Endothelial cell of umbilical vein (primary cell): ENCODE data around the gene STRIT1. TPM values are rescaled to one million over a fixed set of nuclear protein-coding genes. Genes with fewer than 3 reads are reported as not detected.

Experiments used
- BruUV-seq: library from RNA; stranded (reverse); fragments of 400-500 nt; replicated peaks from 2 replicates; lab custom pipeline; 2021; lab: Mats Ljungman, UMichigan
- CTCF ChIA-PET: fragments of 300-600, 350-600 bp; sonication (Branson Sonifier 250); formaldehyde crosslinking; loops from one replicate; lab custom pipeline; 2021; ENCODE audit warnings: antibody characterized with exemption, inconsistent platforms; lab: Charles Lee
- POLR2A ChIA-PET: fragments of 300-600, 350-600 bp; sonication (Branson Sonifier 250); formaldehyde crosslinking; loops from one replicate; lab custom pipeline; 2021; ENCODE audit warnings: antibody characterized with exemption, inconsistent platforms; lab: Charles Lee
- DNase-seq: peaks from one replicate; pipeline ENCODE4 v3.0.0-alpha.2; 2011; ENCODE audit warnings: low read depth, low spot score
- FAIRE-seq: peaks from 2 replicates; lab custom pipeline; 2011; peaks lifted over from hg19 to GRCh38; lab: Jason Lieb, UNC
- H2AFZ ChIP-seq: 2 replicates; pipeline ENCODE4 v1.6.0; 2012; ENCODE audit warnings: low read depth, low read length, control low read depth, inconsistent platforms
- H3K27ac ChIP-seq: 2 replicates; pipeline ENCODE4 v1.5.1; 2011; ENCODE audit warnings: low read depth, mild to moderate bottlenecking, control low read depth, low read length, moderate library complexity; ENCODE audit not compliant: insufficient read depth
- H3K27me3 ChIP-seq, 2 experiments: 2 replicates each; pipeline versions ENCODE4 v1.6.0 to v1.6.1; 2011; ENCODE audit warnings: low read length in 2 of 2, mixed read lengths in 1 of 2; ENCODE audit not compliant: control insufficient read depth in 2 of 2, insufficient read depth in 2 of 2
- H3K36me3 ChIP-seq, 2 experiments: 2 replicates in 1 of 2; 3 replicates in 1 of 2; pipeline ENCODE4 v1.5.1; 2011; ENCODE audit warnings: low read length in 2 of 2, mild to moderate bottlenecking in 1 of 2, moderate library complexity in 1 of 2; ENCODE audit not compliant: control insufficient read depth in 2 of 2, insufficient read depth in 2 of 2; ENCODE audit errors: extremely low read depth in 1 of 2
- H3K4me1 ChIP-seq: 3 replicates; pipeline ENCODE4 v1.5.1; 2011; ENCODE audit warnings: mild to moderate bottlenecking, low read length; ENCODE audit not compliant: control insufficient read depth, insufficient read depth; ENCODE audit errors: extremely low read depth
- H3K4me2 ChIP-seq: 2 replicates; pipeline ENCODE4 v1.6.1; 2011; ENCODE audit warnings: low read length, control low read depth, mixed read lengths; ENCODE audit not compliant: insufficient read depth
- H3K4me3 ChIP-seq, 3 experiments: fragments of 200-600 bp in 1 of 3; sonication (generic), shearing (Covaris generic) in 1 of 3; replicated peaks in 1 of 3; 2 replicates each; pipeline ENCODE4 v1.5.1; 2011 to 2016; ENCODE audit warnings: control low read depth in 3 of 3, low read length in 3 of 3, mild to moderate bottlenecking in 2 of 3, inconsistent platforms in 1 of 3, low read depth in 1 of 3, moderate library complexity in 1 of 3; ENCODE audit not compliant: insufficient read depth in 1 of 3
- H3K79me2 ChIP-seq: 2 replicates; pipeline ENCODE4 v1.6.0; 2012; ENCODE audit warnings: low read length, inconsistent platforms; ENCODE audit not compliant: control insufficient read depth, insufficient read depth
- H3K9ac ChIP-seq: replicated peaks from 2 replicates; pipeline ENCODE3; 2011; ENCODE audit warnings: low read length, control low read depth; ENCODE audit not compliant: insufficient read depth; ENCODE audit errors: extremely low read depth
- H3K9me1 ChIP-seq: replicated peaks from 3 replicates; pipeline ENCODE4 v1.6.0; 2011; ENCODE audit warnings: mild to moderate bottlenecking, low read length; ENCODE audit not compliant: control insufficient read depth, insufficient read depth; ENCODE audit errors: extremely low read depth
- H3K9me3 ChIP-seq: replicated peaks from 2 replicates; pipeline ENCODE4 v1.5.1; 2012; ENCODE audit warnings: low read length, inconsistent platforms; ENCODE audit not compliant: control insufficient read depth, insufficient read depth
- H4K20me1 ChIP-seq: replicated peaks from 2 replicates; pipeline ENCODE3; 2011; ENCODE audit warnings: mild to moderate bottlenecking, low read length; ENCODE audit not compliant: control insufficient read depth, insufficient read depth; ENCODE audit errors: extremely low read depth
- CTCF ChIP-seq, 2 donors: IDR thresholded peaks; 1 replicate in 1 of 2; 2 replicates in 1 of 2; pipeline ENCODE4 v1.5.1; 2011; ENCODE audit warnings: low read length in 2 of 2, mild to moderate bottlenecking in 2 of 2, moderate library complexity in 2 of 2, control low read depth in 1 of 2, inconsistent platforms in 1 of 2, low read depth in 1 of 2; ENCODE audit not compliant: insufficient read depth in 1 of 2; ENCODE audit errors: extremely low read depth in 1 of 2
- EZH2 ChIP-seq: IDR thresholded peaks from 2 replicates; pipeline ENCODE4 v1.6.1; 2012; ENCODE audit warnings: borderline replicate concordance, low read depth, mild to moderate bottlenecking, moderate library complexity, low read length, inconsistent platforms; ENCODE audit not compliant: severe bottlenecking
- FOS ChIP-seq: IDR thresholded peaks from 2 replicates; pipeline ENCODE4 v1.6.1; 2011; ENCODE audit warnings: mild to moderate bottlenecking, low read length, moderate library complexity, borderline replicate concordance; ENCODE audit not compliant: insufficient read depth
- GATA2 ChIP-seq: IDR thresholded peaks from 2 replicates; pipeline ENCODE4 v1.7.0; 2011; ENCODE audit warnings: low read depth, mild to moderate bottlenecking, moderate library complexity, mixed read lengths, low read length; ENCODE audit not compliant: insufficient read length, insufficient read depth
- JUN ChIP-seq: IDR thresholded peaks from 2 replicates; pipeline ENCODE4 v1.6.1; 2011; ENCODE audit warnings: borderline replicate concordance, low read depth; ENCODE audit not compliant: insufficient read length, insufficient read depth
- MAX ChIP-seq: IDR thresholded peaks from 2 replicates; pipeline ENCODE4 v1.6.1; 2011; ENCODE audit not compliant: insufficient read depth, insufficient read length
- MYC ChIP-seq: IDR thresholded peaks from one replicate; pipeline ENCODE4 v1.6.1; 2011; ENCODE audit warnings: mild to moderate bottlenecking, low read depth, low read length
- POLR2A ChIP-seq: IDR thresholded peaks from 2 replicates; pipeline ENCODE4 v1.6.1; 2012; ENCODE audit warnings: low read depth, mild to moderate bottlenecking, control low read depth, low read length
- POLR2AphosphoS5 ChIP-seq: IDR thresholded peaks from 2 replicates; pipeline ENCODE4 v1.6.1; 2012; ENCODE audit warnings: low read depth, mild to moderate bottlenecking, control low read depth, low read length, moderate library complexity; ENCODE audit not compliant: insufficient read depth
- dilution Hi-C: fragments of 300-500 bp; cut with MboI; formaldehyde crosslinking; loops from one replicate; pipeline ENCODE4 v1.15.0; 2019; ENCODE audit warnings: low sequenced_read_pairs; ENCODE audit not compliant: extremely low pct_ligation_motif_present
- intact Hi-C: fragments of 100-400 bp; cut with micrococcal nuclease; formaldehyde crosslinking; loops from one replicate; pipeline ENCODE4 v1.10.0; 2022
- polyA plus RNA-seq, 4 experiments: library from polyadenylated mRNA; depleted of rRNA in 3 of 4; stranded (reverse) in 3 of 4; unstranded in 1 of 4; fragments of >200 nt; gene quantifications; 2 replicates each; pipeline versions ENCODE4 v1.2.1 to v1.2.3, GENCODE V29; 2011 to 2012; ENCODE audit warnings: missing spikeins in 1 of 4
- total RNA-seq: library from RNA; stranded (reverse); gene quantifications from 2 replicates; pipeline ENCODE4 v1.2.3, GENCODE V29; 2021

Gene STRIT1
- total and polyA plus RNA-seq, 2 donors (not counting 3 experiments of a cell fraction or from before 2014, with no cell fraction given), result not detected

GRCh38 chr3:155243512-155243921, 50.0 kb downstream of the STRIT1 start:
- Histone ChIP-seq H2AFZ (no peak overlapping the region), H3K9me1 (no peaks in the 10 kb centered on the region), H3K27ac (no peak overlapping the region), H3K79me2 (no peaks in the 10 kb centered on the region), H3K9me3 (no peaks in the 10 kb centered on the region), H3K36me3 (no peaks in the 10 kb centered on the region), H3K4me3 (no peak overlapping the region), H3K4me2 (no peak overlapping the region), H4K20me1 (no peaks in the 10 kb centered on the region), H3K9ac (no peak overlapping the region), H3K27me3 (no peaks in the 10 kb centered on the region), H3K4me1 (no peaks in the 10 kb centered on the region)
- ChIA-PET CTCF (no interaction called here), POLR2A (no interaction called here)
- DNase-seq (no peak), FAIRE-seq (no peak)
- TF ChIP-seq EZH2 (no peak), POLR2A (no peak), GATA2 (no peak), JUN (no peak), POLR2AphosphoS5 (no peak), MAX (no peak), MYC (no peak), FOS (no peak), CTCF (IDR thresholded peaks at IDR 0.05; ENCODE audit: extremely low read depth in 1 of 2, insufficient read depth in 1 of 2, low read depth in 1 of 2, low read length in 2 of 2) (no peak)
- no TSS peak for BruUV-seq
- intact Hi-C loops, result no loop called here
- dilution Hi-C loops, result no loop called here
